Activated CD4-positive, alpha-beta T cell treated with anti-CD3 and anti-CD28 coated beads, Interleukin-2, Interleukin-4, amounts not matched to agents 100 ng/mL and 50 ng/mL, durations not matched to agents 16 hours and 8 hours (primary cell): ENCODE data around the gene CCDC9.
"Not testable (repeated sequence)": the region's sequence is repeated elsewhere in the genome, so short reads cannot be mapped to it uniquely, and the experiment has no call there.

ENCODE experiments used
- DNase-seq: peaks from one replicate; pipeline ENCODE4 v3.0.0-alpha.2; 2020; ENCODE audit warnings: low spot score

The CCDC9 gene

DNA sequence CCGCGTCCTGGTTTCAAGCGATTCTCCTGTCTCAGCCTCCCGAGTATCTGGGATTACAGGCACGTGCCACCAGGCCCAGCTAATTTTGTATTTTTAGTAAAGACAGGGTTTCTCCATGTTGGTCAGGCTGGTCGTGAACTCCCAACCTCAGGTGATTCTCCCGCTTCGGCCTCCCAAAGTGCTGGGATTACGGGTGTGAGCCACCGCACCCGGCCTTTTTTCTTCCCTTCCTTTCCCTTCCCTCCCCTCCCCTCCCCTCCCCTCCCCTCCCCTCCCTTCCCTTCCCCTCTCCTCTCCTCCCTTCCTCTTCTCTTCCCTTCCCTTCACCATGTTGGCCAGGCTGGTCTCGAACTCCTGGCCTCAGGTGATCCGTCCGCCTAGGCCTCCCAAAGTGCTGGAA lies 44.5 kb downstream of the CCDC9 start:
- DNase-seq = not testable (repeated sequence)

DNA sequence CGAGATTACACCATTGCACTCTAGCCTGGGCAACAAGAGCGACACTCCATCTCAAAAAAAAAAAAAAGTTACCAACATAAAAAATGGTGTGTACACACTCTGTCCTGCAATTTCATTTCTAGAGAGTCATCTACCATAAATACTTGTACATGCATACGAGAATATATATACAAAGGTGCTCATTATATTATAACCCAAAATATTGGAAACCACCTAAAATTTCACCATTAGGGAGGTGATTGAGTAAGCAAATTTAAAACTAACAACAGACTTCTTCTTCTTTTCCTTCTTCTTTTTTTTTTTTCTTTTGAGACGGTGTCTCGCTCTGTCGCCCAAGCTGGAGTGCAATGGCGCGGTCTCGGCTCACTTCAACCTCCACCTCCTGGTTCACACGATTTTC lies 45.9 kb downstream of the CCDC9 start:
- no peak for DNase-seq

DNA sequence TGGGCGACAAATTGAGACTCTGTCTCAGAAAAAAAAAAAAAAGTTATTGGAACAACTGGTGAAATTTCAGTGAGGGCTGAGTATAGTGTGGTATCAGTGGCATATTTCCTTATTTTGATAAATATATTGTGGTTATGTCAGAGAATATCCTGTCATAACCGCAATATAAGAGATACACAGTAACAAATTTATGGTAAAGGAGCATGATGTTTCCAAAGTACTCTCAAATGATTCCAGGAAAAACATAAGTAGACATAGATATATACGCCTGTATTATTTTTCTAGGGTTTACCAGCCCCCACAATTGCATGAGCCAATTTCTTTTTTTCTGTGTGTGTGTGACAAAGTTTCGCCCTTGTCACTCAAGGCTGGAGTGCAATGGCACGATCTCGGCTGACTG lies 47.6 kb downstream of the CCDC9 start:
- DNase-seq = no peak

DNA sequence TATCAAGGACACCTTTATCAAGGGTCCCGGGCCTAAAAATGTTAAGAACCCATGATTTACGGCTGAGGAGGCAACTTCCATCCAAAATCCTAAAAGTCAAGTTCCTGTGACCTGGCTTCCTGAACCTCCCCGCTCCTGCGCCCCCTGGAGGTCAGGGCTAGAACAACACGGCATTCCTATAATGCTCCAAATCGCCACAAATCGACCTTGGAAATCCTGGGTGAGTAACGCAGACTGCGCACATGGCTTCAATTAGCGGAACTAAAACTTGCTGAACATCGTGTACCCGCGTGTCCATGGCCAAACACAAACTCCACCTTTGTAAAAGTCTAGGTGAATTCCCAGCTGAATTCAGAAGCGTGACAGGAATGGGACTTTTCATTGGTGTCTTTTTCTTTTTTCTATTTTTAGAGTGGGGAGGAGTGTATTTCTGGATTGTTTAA lies 49.0 kb downstream of the CCDC9 start:
- DNase-seq = peak; percentile 49

DNA sequence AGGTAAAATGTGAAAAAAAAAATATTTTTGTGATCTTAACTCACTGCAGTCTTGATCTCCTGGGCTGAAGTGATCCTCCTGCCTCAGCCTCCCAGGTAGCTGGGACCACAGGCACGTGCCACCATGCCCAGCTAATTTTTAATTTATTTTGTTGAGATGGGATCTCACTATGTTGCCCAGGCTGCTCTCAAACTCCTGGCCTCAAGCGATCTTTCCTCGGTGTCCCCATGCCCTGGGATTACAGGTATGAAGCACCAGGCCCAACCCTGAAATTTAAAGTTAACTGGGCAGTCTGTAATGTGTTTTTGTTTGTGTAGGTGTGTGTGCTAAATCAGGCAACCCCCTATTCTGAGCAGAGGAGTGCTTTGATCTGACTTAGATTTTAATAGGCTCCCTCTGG lies 50.0 kb downstream of the CCDC9 start:
- no peak for DNase-seq

DNA sequence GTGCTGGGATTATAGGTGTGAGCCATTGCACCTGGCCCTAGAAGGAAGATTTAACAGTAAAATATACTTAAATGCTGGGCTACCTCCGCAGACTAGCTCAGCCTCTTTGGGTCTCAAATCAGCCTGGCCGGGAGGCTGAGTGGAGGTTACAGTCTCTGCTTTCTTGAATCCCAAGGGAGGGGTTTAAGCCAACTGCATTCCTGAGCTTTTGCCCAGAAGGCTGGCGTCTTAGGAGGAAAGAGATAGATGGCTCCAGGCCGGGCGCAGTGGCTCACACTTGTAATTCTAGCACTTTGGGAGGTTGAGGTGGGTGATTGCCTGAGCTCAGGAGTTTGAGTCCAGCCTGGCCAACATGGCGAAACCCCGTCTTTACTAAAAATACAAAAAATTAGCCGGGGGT lies 52.7 kb downstream of the CCDC9 start:
- DNase-seq = no peak

DNA sequence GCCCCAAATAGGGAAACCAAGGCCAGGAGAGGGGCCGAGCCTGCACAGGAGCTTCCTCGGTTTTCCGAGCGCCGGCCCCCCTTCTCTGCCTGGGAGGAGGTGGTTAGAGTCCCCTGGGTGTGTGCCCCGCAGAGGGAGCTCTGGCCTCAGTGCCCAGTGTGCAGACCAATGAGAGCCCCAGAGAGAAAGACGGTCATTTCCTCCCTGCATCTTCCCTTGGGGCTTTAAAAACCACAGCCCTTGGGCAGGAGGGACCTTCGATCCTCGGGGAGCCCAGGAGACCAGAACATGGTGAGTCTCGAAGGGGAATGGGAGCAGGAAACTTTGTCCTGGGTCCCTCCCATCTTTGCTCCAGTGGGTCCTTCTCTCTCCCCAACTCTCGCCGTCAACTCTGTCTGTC lies 53.3 kb downstream of the CCDC9 start, which contains the start of gene C5AR1:
Gene C5AR1, plus strand, starts transcription at position 254 of the 400 bp plus-strand sequence. Its CDS starts 35 bp downstream, at position 289.
- no peak for DNase-seq

DNA sequence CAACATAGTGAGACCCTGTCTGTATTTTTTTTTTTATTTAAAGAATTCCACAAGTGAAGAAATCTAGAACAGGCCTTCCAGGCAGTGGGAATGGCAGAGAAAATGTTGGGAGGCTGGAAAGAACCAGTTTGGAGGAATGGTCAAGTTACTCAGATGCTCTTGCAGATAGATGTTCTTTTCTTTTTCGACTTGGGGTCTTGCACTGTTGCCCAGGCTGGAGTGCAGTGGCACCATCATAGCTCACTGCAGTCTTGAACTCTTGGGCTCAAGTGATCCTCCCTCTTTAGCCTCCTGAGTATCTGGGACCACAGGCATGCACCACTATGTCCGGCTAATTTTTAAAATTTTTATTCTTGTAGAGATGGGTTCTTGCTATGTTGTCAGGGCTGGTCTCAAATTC lies 54.0 kb downstream of the CCDC9 start:
- no peak for DNase-seq

DNA sequence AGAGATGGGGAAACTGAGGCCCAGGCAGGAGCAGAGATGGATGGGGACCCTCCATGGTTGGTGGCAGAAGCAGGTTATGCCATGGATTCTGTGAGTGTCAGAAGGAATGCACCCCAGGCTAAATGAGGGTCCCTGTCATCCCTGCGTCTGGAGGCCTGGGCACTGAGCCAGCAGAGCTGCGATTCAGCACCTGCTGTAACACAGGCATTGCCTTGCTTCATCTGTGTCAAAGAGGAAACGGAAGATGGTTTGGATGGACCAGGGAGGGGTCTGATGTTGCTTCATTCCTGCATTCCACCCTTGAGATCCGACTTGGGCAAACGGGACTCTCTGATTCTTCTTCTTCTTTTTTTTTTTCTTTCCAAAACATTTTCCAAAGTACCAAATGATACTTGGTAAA lies 54.5 kb downstream of the CCDC9 start:
- DNase-seq = no peak

DNA sequence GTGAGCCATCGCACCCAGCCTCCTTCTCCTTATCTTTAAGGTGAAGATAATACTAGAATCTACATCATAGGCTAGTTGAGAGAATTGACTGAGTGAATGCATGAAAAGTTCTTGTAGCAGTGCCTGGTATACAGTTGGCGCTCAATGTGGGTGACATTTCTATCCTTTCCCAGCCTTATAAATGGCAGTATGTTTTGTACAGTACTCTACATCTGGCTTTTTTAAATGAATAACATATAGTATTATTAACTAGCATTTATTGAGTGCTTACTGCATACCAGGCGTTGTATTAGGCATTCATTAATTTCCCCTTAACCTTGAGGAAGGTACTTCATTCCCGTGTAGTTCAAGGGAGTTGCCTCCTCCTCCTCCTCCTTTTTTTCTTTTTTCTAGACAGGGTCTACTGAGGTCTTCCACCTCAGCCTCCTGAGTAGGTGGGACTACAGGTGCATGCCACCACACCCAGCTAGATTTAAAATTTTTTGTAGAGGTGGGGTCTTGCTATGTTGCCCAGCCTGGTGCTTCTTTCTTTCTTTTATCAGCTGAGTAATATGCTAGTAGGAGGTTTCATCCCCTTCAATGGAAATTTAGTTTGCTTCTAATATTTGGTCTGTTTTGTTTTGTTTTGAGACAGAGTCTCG lies 56.2 kb downstream of the CCDC9 start:
- DNase-seq = no peak

DNA sequence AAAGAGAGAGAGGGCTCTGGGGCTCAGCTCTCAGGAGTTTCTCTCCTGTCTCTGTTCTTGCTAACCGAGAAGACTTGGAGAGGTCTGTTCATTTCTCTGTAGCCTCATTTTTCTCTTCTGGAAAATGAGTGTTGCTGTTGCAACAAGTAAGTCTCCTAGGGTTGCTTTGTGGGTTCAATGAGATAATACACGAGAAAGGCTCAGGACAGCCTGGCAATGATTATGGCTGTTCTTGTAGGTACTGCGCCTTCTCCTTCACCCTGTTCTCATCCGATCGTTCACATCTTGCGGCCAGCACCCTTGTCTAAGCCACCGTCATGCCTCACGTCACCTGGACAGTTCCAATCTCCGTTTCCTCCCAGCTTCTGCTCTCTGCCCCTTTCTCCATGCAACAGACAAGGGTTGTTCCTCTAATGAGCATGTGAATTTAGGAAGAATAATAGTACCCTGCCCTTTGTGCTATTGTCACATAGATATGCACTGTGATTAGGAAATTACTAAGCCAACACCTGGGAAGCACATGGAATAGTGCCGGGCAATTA lies 57.5 kb downstream of the CCDC9 start:
- no peak for DNase-seq

DNA sequence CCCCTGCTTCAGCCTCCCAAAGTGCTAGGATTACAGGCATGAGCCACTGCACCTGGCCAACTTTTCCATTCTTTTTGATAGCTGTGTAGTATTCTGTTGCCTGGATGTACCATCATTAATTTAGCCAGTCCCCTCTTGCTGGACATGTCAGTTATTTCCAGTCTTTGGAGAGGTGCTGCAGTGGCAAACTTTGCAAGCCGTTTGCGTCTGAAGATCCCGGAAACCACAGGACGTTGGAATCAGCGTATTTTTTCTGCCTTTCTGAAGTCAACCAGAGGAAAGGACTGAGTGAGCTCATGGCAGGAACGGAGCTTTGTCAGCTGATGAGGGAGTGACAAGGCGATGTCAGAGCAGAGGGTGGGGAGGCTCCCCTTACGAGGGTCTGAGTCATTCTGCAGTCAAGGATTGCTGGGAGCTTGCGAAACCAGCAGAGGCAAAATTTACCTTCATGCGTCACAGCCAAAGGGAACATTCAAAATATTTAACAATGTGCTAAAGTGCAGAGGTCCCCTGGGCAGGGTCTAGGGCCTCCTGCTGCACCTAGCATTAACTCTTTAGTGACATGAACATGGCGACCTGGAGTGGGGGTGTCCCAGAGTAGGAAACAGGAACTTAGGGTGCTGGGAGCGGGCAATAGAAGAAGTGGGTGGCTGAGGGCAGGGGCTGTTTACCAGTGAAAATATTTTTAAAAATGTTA lies 58.9 kb downstream of the CCDC9 start:
- peak; percentile 12 for DNase-seq

DNA sequence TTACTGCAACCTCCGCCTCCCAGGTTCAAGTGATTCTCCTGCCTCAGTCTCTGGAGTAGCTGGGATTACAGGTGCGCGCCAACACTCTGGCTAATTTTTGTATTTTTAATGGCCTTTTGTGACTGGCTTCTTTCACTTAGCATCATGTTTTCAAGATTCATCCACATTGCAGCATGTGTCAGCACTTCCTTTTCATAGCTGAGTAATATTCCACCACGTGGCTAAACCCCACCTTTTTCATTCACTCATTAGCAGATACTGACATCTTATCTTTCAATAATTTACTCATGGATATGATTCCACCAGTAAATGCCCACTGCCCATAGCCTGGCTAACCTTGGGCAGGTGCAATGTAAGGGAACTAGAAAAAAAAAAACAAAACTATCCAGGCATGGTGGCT lies 60.2 kb downstream of the CCDC9 start:
- no peak for DNase-seq

DNA sequence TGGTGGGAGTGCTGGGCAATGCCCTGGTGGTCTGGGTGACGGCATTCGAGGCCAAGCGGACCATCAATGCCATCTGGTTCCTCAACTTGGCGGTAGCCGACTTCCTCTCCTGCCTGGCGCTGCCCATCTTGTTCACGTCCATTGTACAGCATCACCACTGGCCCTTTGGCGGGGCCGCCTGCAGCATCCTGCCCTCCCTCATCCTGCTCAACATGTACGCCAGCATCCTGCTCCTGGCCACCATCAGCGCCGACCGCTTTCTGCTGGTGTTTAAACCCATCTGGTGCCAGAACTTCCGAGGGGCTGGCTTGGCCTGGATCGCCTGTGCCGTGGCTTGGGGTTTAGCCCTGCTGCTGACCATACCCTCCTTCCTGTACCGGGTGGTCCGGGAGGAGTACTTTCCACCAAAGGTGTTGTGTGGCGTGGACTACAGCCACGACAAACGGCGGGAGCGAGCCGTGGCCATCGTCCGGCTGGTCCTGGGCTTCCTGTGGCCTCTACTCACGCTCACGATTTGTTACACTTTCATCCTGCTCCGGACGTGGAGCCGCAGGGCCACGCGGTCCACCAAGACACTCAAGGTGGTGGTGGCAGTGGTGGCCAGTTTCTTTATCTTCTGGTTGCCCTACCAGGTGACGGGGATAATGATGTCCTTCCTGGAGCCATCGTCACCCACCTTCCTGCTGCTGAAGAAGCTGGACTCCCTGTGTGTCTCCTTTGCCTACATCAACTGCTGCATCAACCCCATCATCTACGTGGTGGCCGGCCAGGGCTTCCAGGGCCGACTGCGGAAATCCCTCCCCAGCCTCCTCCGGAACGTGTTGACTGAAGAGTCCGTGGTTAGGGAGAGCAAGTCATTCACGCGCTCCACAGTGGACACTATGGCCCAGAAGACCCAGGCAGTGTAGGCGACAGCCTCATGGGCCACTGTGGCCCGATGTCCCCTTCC lies 63.9 kb downstream of the CCDC9 start:
- no peak for DNase-seq
